22Rv1 (cell line): ENCODE results near the gene SKI.

Experiments
- H3K27ac ChIP-seq: fragments of 450-650 bp; 2 replicates; pipeline ENCODE4 v1.5.1; 2017
- CTCF ChIP-seq: fragments of 450-650 bp; IDR thresholded peaks from 2 replicates; pipeline ENCODE4 v1.5.1; 2017; ENCODE audit warnings: mild to moderate bottlenecking
- ZFX ChIP-seq: fragments of 450-650 bp; IDR thresholded peaks from 2 replicates; pipeline ENCODE4 v1.6.1; 2017; ENCODE audit warnings: antibody characterized with exemption, borderline replicate concordance

The SKI gene

DNA sequence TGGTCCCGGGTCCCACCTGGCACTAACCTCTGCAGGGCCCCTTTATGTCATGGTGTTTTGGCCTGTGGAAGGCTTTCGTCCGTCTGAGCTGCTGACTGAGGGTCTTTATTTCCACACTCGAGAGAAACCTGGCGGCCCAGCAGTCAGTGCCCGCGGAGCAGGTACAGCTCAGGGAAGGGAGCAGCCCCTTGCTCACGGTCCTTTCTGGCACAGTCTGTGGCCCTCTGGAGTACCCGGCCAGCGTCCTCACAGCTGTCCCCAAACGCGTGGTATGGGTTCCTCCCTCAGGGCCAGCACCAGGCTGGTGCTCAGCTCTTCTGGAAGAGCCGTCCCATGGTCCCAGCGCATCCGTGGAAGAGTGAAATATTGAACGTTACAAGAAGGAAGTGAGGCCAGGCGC is 24.3 kb downstream of the SKI start:
- H3K27ac ChIP-seq = no peak overlapping the region
- TF ChIP-seq ZFX = no peak
- TF ChIP-seq CTCF = no peak

DNA sequence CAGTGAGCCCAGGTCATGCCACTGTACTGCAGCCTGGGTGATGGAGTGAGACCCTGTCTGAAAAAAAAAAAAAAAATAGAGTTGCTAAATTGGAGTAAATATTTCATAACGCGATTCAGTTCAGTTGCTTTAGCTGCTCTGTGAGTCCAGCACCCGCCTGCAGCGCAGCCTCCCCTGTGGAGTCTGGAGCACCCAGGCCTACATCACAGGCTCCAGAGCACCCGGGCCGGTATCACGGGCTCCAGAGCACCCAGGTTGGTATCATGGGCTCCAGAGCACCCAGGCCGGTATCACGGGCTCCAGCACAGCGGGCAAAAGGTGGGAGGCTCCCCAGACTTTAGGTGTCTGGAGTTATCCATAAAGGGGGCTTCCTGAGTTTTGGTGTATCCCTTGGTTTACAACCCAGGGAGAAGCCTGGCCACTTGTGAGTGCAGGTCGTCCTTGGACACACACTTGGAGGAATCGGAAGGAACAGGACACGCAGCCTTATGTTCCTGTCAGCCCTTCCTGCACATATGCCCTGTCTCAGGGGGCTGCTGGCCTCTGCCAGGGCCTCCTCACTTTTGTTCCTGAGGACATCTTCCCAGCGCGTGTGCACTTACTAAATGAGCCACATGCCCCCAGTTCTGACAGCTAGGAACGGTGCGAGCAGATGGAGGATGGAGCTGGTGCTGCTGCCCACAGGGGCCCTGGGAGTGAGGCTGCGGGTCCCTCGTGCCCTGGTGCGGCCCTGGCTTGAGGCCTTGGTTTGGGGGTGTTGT is 25.1 kb downstream of the SKI start:
- TF ChIP-seq ZFX (no peak), CTCF (no peak)
- H3K27ac ChIP-seq = no peak overlapping the region

DNA sequence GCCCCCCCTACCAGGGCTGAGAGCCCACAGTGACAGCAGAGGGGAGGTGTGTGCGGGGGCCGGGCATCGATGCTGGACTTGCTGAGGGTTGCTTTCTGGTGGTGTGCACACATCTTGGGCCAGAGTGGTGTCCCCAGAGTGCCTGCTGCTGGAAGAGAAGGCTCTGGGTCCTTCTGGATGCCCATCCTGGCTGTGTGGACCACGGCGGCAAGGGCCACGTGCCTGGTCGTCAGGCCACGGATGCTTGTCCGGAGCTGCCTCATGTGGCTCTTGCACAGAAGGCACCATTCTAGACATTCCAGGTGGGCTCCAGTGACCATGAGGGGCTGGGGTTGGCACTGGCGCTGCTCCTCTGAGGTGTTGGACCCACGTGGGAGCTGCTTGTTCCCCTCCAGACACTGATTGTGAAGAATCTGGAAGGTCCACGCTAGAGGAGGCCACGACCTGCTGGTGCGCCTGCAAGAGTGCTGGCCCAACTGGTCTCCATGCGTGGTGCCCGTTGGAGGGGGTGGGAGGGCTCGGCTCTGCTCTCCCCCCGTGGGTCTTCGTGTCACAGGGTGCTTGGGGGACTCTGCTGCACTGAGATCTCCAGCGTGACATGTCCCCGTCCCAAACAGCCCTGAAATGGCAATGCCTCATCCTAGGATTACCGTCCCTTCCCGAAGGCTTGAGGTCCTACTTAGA is 25.8 kb downstream of the SKI start:
- no peak overlapping the region for H3K27ac ChIP-seq
- TF ChIP-seq ZFX (no peak), CTCF (no peak)

- no peak overlapping the region for H3K27ac ChIP-seq
- TF ChIP-seq CTCF = no peak
- no peak for TF ChIP-seq ZFX
Observed at GRCh38 chr1:2255047-2255419, 26.9 kb downstream of the SKI start.

GRCh38 chr1:2255420-2256369 is 27.6 kb downstream of the SKI start:
- H3K27ac ChIP-seq = 0 out of 2 replicates have a peak overlapping the region, but pooled peaks have one; percentile 10
- TF ChIP-seq ZFX = no peak
- TF ChIP-seq CTCF = no peak

DNA sequence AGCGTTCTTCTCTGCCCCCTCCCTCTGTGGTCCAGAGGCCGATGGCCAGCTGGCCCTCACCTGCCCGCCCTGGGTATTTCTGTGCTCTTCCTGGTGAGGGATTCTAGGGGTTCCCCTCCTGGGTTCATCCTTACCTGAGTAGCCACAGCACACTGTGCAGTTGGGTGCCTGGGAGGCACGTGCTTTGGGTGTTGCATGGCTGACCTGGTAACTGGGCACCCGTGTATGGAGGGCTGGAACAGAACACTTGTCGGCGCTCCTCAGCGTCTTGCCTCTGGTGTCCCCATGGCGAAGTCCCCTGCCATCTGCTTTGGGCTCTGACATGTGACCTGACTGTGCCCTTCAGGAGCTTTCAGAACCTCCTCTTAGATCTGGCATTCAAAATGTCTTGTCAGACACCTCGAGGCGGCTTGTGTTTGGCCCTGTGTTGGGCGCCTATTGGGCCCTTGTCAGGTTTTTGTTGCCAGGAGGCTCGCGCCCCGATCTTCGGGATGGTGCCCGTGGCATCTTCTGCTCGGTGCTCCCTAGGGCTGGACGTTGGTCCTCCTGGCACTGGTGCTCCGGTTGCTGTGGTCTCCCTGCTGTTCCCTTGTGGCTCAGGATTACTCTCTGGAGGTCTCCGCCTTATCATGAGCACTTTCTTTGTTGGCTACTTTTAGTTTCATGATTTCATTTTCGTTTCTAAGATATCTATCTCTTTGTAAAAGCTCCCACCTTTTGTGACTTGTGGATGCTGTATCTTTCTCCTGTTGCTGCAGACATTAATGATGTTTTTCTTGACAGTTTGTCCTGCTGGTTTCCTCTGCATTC is 28.5 kb downstream of the SKI start:
- TF ChIP-seq ZFX (no peak), CTCF (no peak)
- H3K27ac ChIP-seq = 0 out of 2 replicates have a peak overlapping the region, but pooled peaks have one; percentile 10
